ENCODE data around the gene CIPC.

GRCh38 chr14:77102154-77102553 is 4.1 kb downstream of the CIPC start:
- TF ChIP-seq ZNF142 (CRISPR knock-in tag; IDR thresholded peaks at IDR 0.05) (no peak), CTCF (CRISPR knock-in tag; IDR thresholded peaks at IDR 0.05) (no peak), REST (IDR thresholded peaks at IDR 0.05; ENCODE audit: borderline replicate concordance in 1 of 2, low read depth in 1 of 2, low read length in 2 of 2) (no peak)
